ENCODE measurements around the gene RPP25L. TPM values are rescaled to one million over a fixed set of nuclear protein-coding genes. Genes with fewer than 3 reads are reported as not detected.

Gene RPP25L
- total and polyA plus RNA-seq, 8 donors = 17.7 to 22.4 (median 20.6) TPM

- H3K9me3 ChIP-seq = no peaks in the 10 kb centered on the region
- H3K4me3 ChIP-seq = peak within 1 kb of the TSS; percentile 15 to 33
- intact Hi-C loops (cut with DNase I) = no loop called here
- peak within 1 kb of the TSS; percentile 61 to 64 for H3K27ac ChIP-seq
- ATAC-seq (peak; percentile 92), DNase-seq (peak; percentile 73 to 93 (median 89))
- no peak for TF ChIP-seq CTCF (IDR thresholded peaks at IDR 0.05)
- H3K36me3 ChIP-seq = peaks cover 0 to 22% of the 10 kb centered on the region in 2 donors
- peaks cover 30 to 48% of the 10 kb centered on the region in 2 donors for H3K4me1 ChIP-seq
- no peaks in the 10 kb centered on the region for H3K27me3 ChIP-seq
Measured at GRCh38 chr9:34651876-34652601, 40.1 kb upstream of the RPP25L start, which contains the start of gene IL11RA. Gene IL11RA (plus strand): TSS chr9:34652185. CDS start chr9:34655218, 3,033 bp downstream.

GRCh38 chr9:34651321-34651720, 39.4 kb upstream of the RPP25L start:
- H3K4me3 ChIP-seq = peak overlapping the region in 1 of 2 donors; percentile 33
- peaks cover 30 to 55% of the 10 kb centered on the region in 2 donors for H3K4me1 ChIP-seq
- TF ChIP-seq CTCF (IDR thresholded peaks at IDR 0.05) = no peak

GRCh38 chr9:34650816-34651215, 38.9 kb upstream of the RPP25L start:
- peaks cover 30 to 60% of the 10 kb centered on the region in 2 donors for H3K4me1 ChIP-seq
- DNase-seq = no peak
- no peaks in the 10 kb centered on the region for H3K27me3 ChIP-seq
- no peaks in the 10 kb centered on the region for H3K9me3 ChIP-seq
- H3K27ac ChIP-seq = peak overlapping the region in 1 of 2 donors; percentile 64
- no peak overlapping the region for H3K4me3 ChIP-seq
- H3K36me3 ChIP-seq = peaks cover 0 to 22% of the 10 kb centered on the region in 2 donors
- no peak for ATAC-seq
- no peak for TF ChIP-seq CTCF (IDR thresholded peaks at IDR 0.05)
- intact Hi-C loops (cut with DNase I) = no loop called here

More at GRCh38 chr9:34651321-34651720, 39.4 kb upstream of the RPP25L start:
- no peak for DNase-seq
- H3K9me3 ChIP-seq = no peaks in the 10 kb centered on the region
- intact Hi-C loops (cut with DNase I) = no loop called here
- peak overlapping the region; percentile 61 to 64 for H3K27ac ChIP-seq
- H3K27me3 ChIP-seq = no peaks in the 10 kb centered on the region
- no peak for ATAC-seq
- peaks cover 0 to 22% of the 10 kb centered on the region in 2 donors for H3K36me3 ChIP-seq

- Histone ChIP-seq H3K36me3 (peaks cover 0 to 22% of the 10 kb centered on the region in 2 donors), H3K4me3 (no peak overlapping the region), H3K27me3 (no peaks in the 10 kb centered on the region), H3K9me3 (no peaks in the 10 kb centered on the region), H3K27ac (no peak overlapping the region), H3K4me1 (peaks cover 23 to 49% of the 10 kb centered on the region in 2 donors)
- DNase-seq (no peak), ATAC-seq (no peak)
- intact Hi-C loops (cut with DNase I) = no loop called here
- no peak for TF ChIP-seq CTCF (IDR thresholded peaks at IDR 0.05)
Measured at GRCh38 chr9:34648673-34649072, 36.8 kb upstream of the RPP25L start.

GRCh38 chr9:34647651-34648050, 35.8 kb upstream of the RPP25L start:
- peak overlapping the region; percentile 78 to 81 for H3K4me3 ChIP-seq
- TF ChIP-seq CTCF (IDR thresholded peaks at IDR 0.05) = no peak
- ATAC-seq (no peak), DNase-seq (no peak)
- H3K4me1 ChIP-seq = peaks cover 16 to 41% of the 10 kb centered on the region in 2 donors
- H3K27ac ChIP-seq = peak overlapping the region in 1 of 2 donors; percentile 87
- H3K9me3 ChIP-seq = no peaks in the 10 kb centered on the region
- no peaks in the 10 kb centered on the region for H3K27me3 ChIP-seq
- peaks cover 0 to 22% of the 10 kb centered on the region in 2 donors for H3K36me3 ChIP-seq
- intact Hi-C loops (cut with DNase I) = no loop called here
